ENCODE measurements around the gene DPP10. TPM values are rescaled to one million over a fixed set of nuclear protein-coding genes. Genes with fewer than 3 reads are reported as not detected.

The DPP10 gene
- total RNA-seq, 1 experiment from 2014 or later, result not detected

- H3K4me2 ChIP-seq (ENCODE audit: low read length), result no peak overlapping the region
- H3K9me2 ChIP-seq (replicated peaks; ENCODE audit: low read length), result no peaks in the 10 kb centered on the region
- TF ChIP-seq EZH2phosphoT487 (IDR thresholded peaks at IDR 0.05; ENCODE audit: borderline replicate concordance, low read length) (no peak), EZH2 (IDR thresholded peaks at IDR 0.05; ENCODE audit: low read length, unreplicated experiment) (no peak), CTCF (conservative IDR thresholded peaks at IDR 0.05; ENCODE audit: low read depth, low read length) (no peak)
- H3K36me3 ChIP-seq (ENCODE audit: low read depth, low read length), result no peaks in the 10 kb centered on the region
- no TSS peak for BruUV-seq (replicated peaks)
- no peaks in the 10 kb centered on the region for H3K27me3 ChIP-seq (ENCODE audit: low read length)
- no peaks in the 10 kb centered on the region for H3F3A ChIP-seq (ENCODE audit: low read length, unreplicated experiment)
- ATAC-seq (no peak), DNase-seq (no peak)
- H3K9me3 ChIP-seq (ENCODE audit: low read length), result no peaks in the 10 kb centered on the region
- H4K20me1 ChIP-seq (ENCODE audit: low read length), result no peaks in the 10 kb centered on the region
- H3K4me1 ChIP-seq (ENCODE audit: insufficient read depth, low read length), result no peaks in the 10 kb centered on the region
- CTCF ChIA-PET, result no interaction called here
- H3K79me2 ChIP-seq (ENCODE audit: low read length), result no peaks in the 10 kb centered on the region
- H3K9ac ChIP-seq (ENCODE audit: low read length), result no peak overlapping the region
- H3K4me3 ChIP-seq (ENCODE audit: low read length), result no peak overlapping the region
- H2AFZ ChIP-seq (ENCODE audit: low read length), result no peak overlapping the region
- intact Hi-C loops (cut with micrococcal nuclease), result no loop called here
- no peak overlapping the region for H3K27ac ChIP-seq (ENCODE audit: low read length)
- POLR2A ChIA-PET (ENCODE audit: unreplicated experiment), result no interaction called here
Measured at GRCh38 chr2:115124817-115125216, 682.4 kb downstream of the DPP10 start.

GRCh38 chr2:115129536-115129935 lies 687.1 kb downstream of the DPP10 start:
- Histone ChIP-seq H2AFZ (ENCODE audit: low read length) (no peak overlapping the region), H3F3A (ENCODE audit: low read length, unreplicated experiment) (no peaks in the 10 kb centered on the region), H3K27me3 (ENCODE audit: low read length) (no peaks in the 10 kb centered on the region), H3K27ac (ENCODE audit: low read length) (no peak overlapping the region), H4K20me1 (ENCODE audit: low read length) (no peaks in the 10 kb centered on the region), H3K4me3 (ENCODE audit: low read length) (no peak overlapping the region), H3K4me1 (ENCODE audit: insufficient read depth, low read length) (no peaks in the 10 kb centered on the region), H3K36me3 (ENCODE audit: low read depth, low read length) (no peaks in the 10 kb centered on the region), H3K9me2 (replicated peaks; ENCODE audit: low read length) (no peaks in the 10 kb centered on the region), H3K9me3 (ENCODE audit: low read length) (no peaks in the 10 kb centered on the region), H3K9ac (ENCODE audit: low read length) (no peak overlapping the region), H3K4me2 (ENCODE audit: low read length) (no peak overlapping the region), H3K79me2 (ENCODE audit: low read length) (no peaks in the 10 kb centered on the region)
- intact Hi-C loops (cut with micrococcal nuclease), result no loop called here
- ChIA-PET CTCF (no interaction called here), POLR2A (ENCODE audit: unreplicated experiment) (no interaction called here)
- TF ChIP-seq CTCF (conservative IDR thresholded peaks at IDR 0.05; ENCODE audit: low read depth, low read length) (no peak), EZH2phosphoT487 (IDR thresholded peaks at IDR 0.05; ENCODE audit: borderline replicate concordance, low read length) (no peak), EZH2 (IDR thresholded peaks at IDR 0.05; ENCODE audit: low read length, unreplicated experiment) (no peak)
- no TSS peak for BruUV-seq (replicated peaks)
- DNase-seq (no peak), ATAC-seq (no peak)

- ATAC-seq (no peak), DNase-seq (no peak)
- no peak overlapping the region for H3K4me3 ChIP-seq (ENCODE audit: low read length)
- intact Hi-C loops (cut with micrococcal nuclease), result no loop called here
- no peaks in the 10 kb centered on the region for H3K79me2 ChIP-seq (ENCODE audit: low read length)
- H3K9me2 ChIP-seq (replicated peaks; ENCODE audit: low read length), result no peaks in the 10 kb centered on the region
- TF ChIP-seq EZH2phosphoT487 (IDR thresholded peaks at IDR 0.05; ENCODE audit: borderline replicate concordance, low read length), result no peak
- ChIA-PET POLR2A (ENCODE audit: unreplicated experiment) (no interaction called here), CTCF (no interaction called here)
- BruUV-seq (replicated peaks), result no TSS peak
- no peak overlapping the region for H3K27ac ChIP-seq (ENCODE audit: low read length)
- no peaks in the 10 kb centered on the region for H4K20me1 ChIP-seq (ENCODE audit: low read length)
- H3K27me3 ChIP-seq (ENCODE audit: low read length), result 0 out of 2 replicates have a peak, but pooled peaks cover 11% of the 10 kb centered on the region
- no peak overlapping the region for H3K9ac ChIP-seq (ENCODE audit: low read length)
- H3K4me1 ChIP-seq (ENCODE audit: insufficient read depth, low read length), result no peaks in the 10 kb centered on the region
- no peaks in the 10 kb centered on the region for H3F3A ChIP-seq (ENCODE audit: low read length, unreplicated experiment)
- H2AFZ ChIP-seq (ENCODE audit: low read length), result no peak overlapping the region
- H3K9me3 ChIP-seq (ENCODE audit: low read length), result no peaks in the 10 kb centered on the region
- no peak overlapping the region for H3K4me2 ChIP-seq (ENCODE audit: low read length)
- no peaks in the 10 kb centered on the region for H3K36me3 ChIP-seq (ENCODE audit: low read depth, low read length)
Measured at GRCh38 chr2:115160531-115161080, 718.2 kb downstream of the DPP10 start.

All from PC-3 (cell line).